Measurements from ENCODE around the gene AEBP2. TPM values are rescaled to one million over a fixed set of nuclear protein-coding genes. Genes with fewer than 3 reads are reported as not detected.

The AEBP2 gene
- total and polyA plus RNA-seq, 12 donors: 15.7 to 83.1 (median 43.1) TPM

DNA sequence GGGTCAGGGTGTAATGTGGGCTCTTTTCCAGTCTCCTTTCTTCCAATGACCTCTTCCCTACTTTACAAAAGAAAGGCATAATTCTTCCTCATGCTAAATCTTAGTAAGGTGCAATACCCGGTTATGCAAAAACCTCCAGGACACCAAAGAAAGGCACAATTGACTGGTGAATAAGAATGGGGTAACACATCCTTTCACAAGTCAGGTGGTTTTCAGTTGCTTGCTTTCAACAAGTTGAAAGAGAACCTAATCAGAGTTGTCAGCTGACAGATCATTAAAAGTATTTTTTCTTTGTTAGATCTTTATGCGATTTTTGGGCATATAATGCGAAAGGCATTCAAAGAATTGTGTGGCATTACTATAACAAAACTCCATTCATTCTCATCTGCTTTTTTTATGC is 1.3 kb upstream of the AEBP2 start:
- intact Hi-C loops (cut with DNase I): no loop called here
- no peaks in the 10 kb centered on the region for H3K27me3 ChIP-seq
- no peaks in the 10 kb centered on the region for H3K9me3 ChIP-seq (replicated peaks in 1 of 3)
- peaks cover 0 to under 1% of the 10 kb centered on the region in 2 donors for H3K36me3 ChIP-seq (replicated peaks in 1 of 2)
- TF ChIP-seq POLR2A (IDR thresholded peaks at IDR 0.05): no peak
- TF ChIP-seq, protein P1, sequence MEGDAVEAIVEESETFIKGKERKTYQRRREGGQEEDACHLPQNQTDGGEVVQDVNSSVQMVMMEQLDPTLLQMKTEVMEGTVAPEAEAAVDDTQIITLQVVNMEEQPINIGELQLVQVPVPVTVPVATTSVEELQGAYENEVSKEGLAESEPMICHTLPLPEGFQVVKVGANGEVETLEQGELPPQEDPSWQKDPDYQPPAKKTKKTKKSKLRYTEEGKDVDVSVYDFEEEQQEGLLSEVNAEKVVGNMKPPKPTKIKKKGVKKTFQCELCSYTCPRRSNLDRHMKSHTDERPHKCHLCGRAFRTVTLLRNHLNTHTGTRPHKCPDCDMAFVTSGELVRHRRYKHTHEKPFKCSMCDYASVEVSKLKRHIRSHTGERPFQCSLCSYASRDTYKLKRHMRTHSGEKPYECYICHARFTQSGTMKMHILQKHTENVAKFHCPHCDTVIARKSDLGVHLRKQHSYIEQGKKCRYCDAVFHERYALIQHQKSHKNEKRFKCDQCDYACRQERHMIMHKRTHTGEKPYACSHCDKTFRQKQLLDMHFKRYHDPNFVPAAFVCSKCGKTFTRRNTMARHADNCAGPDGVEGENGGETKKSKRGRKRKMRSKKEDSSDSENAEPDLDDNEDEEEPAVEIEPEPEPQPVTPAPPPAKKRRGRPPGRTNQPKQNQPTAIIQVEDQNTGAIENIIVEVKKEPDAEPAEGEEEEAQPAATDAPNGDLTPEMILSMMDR (IDR thresholded peaks at IDR 0.05): no peak
- H3K4me3 ChIP-seq: no peak overlapping the region
- 64 to 73% (median 69%) methylated on average over 3 of the region's 3 CpGs for WGBS, 4 donors
- DNase-seq: no peak
- H3K27ac ChIP-seq: no peak overlapping the region
- peaks cover 8 to 16% of the 10 kb centered on the region in 2 donors for H3K4me1 ChIP-seq (replicated peaks in 1 of 2)

DNA sequence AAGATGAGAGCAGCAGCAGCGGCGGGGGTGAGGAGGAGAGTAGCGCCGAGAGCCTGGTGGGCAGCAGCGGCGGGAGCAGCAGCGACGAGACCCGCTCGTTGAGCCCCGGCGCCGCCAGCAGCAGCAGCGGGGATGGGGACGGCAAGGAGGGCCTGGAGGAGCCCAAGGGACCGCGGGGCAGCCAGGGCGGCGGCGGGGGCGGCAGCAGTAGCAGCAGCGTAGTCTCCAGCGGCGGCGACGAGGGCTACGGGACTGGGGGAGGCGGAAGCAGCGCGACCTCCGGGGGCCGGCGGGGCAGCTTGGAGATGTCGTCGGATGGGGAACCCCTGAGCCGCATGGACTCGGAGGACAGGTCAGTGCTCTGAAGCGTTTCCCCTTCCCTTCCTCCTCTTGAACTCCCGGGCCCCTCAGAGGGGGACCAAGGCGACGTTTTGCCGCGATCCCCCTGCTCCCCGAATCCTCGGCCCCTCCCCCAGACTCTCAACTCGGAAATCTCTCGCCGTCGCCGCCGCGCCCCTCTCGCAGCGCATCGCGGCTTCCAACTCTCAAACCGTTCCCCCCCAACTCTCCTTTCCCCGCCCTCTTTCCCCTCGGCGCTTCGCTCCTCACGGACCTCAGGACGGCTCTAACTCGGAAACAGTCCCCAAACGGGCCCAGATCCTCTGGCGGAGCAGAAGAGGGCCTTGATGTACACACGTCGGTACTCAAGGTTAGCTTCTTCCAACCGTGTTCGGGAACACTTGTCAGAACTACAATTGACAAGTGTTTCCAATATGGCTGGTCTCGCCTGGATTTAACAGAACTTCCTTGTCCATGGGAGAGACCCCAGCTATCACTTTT is 947 bp downstream of the AEBP2 start:
- peak; percentile 54 to 69 (median 60) for DNase-seq
- Histone ChIP-seq H3K4me1 (replicated peaks in 1 of 2) (peaks cover 18 to 34% of the 10 kb centered on the region in 2 donors), H3K27ac (peak overlapping the region; percentile 75 to 92 (median 88)), H3K9me3 (replicated peaks in 1 of 3) (no peaks in the 10 kb centered on the region), H3K4me3 (peak overlapping the region; percentile 86 to 100 (median 93)), H3K27me3 (no peaks in the 10 kb centered on the region), H3K36me3 (replicated peaks in 1 of 2) (peaks cover 0 to 6% of the 10 kb centered on the region in 2 donors)
- intact Hi-C loops (cut with DNase I): no loop called here
- TF ChIP-seq POLR2A (IDR thresholded peaks at IDR 0.05): peak in 1 of 2 donors; percentile 37
- TF ChIP-seq, protein P1 (IDR thresholded peaks at IDR 0.05): no peak
- WGBS, 4 donors: 0 to 1% (median 1%) methylated on average over 29 to 71 of the region's 71 CpGs

DNA sequence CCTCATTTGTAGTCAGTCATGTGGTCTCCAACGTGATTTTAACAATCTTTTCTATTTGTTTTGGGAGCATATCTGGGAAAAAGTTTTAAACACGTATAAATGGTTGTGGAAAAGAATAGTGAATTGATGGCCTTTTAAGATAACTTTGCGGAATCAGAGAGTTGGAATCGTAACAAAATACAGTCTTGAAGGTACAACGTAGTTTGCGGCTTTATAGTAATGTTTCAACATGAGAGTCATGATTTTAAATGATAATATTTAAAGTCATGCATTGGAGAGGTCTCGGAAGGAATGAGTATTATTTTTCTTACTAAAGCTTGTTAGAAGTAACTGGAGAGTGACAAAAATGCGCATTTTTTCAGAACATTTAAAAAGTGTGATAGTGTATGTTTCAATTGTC is 1.6 kb downstream of the AEBP2 start:
- intact Hi-C loops (cut with DNase I): no loop called here
- H3K36me3 ChIP-seq (replicated peaks in 1 of 2): peaks cover 0 to 6% of the 10 kb centered on the region in 2 donors
- H3K27me3 ChIP-seq: no peaks in the 10 kb centered on the region
- H3K27ac ChIP-seq: peak overlapping the region in 3 of 5 donors; percentile 79 to 92 (median 89)
- no peak for DNase-seq
- no peak for TF ChIP-seq POLR2A (IDR thresholded peaks at IDR 0.05)
- TF ChIP-seq, protein P1 (IDR thresholded peaks at IDR 0.05): no peak
- peak overlapping the region; percentile 30 to 98 (median 87) for H3K4me3 ChIP-seq
- peaks cover 18 to 34% of the 10 kb centered on the region in 2 donors for H3K4me1 ChIP-seq (replicated peaks in 1 of 2)
- 6 to 11% (median 6%) methylated on average over 8 of the region's 8 CpGs for WGBS, 4 donors
- no peaks in the 10 kb centered on the region for H3K9me3 ChIP-seq (replicated peaks in 1 of 3)

DNA sequence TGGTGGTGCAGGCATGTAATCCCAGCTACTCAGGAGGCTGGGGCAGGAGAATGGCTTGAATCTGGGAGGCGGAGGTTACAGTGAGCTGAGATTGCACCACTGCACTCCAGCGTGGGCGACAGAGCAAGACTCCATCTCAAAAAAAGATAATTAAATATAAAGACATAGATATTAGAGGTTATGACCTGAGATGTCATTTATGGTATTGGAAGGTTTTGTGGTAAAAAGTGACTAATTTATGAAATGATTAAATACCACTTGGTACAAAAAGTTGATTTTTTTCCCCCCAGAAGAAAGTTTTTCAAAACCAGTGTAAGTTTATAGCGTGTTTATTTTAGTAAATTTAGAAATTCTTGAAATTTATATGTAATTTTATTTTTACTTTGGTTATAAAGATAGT is 4.3 kb downstream of the AEBP2 start:
- no peak for DNase-seq
- Histone ChIP-seq H3K27ac (no peak overlapping the region), H3K36me3 (replicated peaks in 1 of 2) (peaks cover 0 to 6% of the 10 kb centered on the region in 2 donors), H3K4me3 (no peak overlapping the region), H3K9me3 (replicated peaks in 1 of 3) (no peaks in the 10 kb centered on the region), H3K4me1 (replicated peaks in 1 of 2) (peaks cover 18 to 46% of the 10 kb centered on the region in 2 donors), H3K27me3 (no peaks in the 10 kb centered on the region)
- TF ChIP-seq, protein P1 (IDR thresholded peaks at IDR 0.05): no peak
- no peak for TF ChIP-seq POLR2A (IDR thresholded peaks at IDR 0.05)
- 91 to 99% (median 93%) methylated on average over 4 of the region's 4 CpGs for WGBS, 4 donors
- intact Hi-C loops (cut with DNase I): no loop called here

Data from adrenal gland (tissue), 12 donors.